CD4-positive, alpha-beta T cell (primary cell): Measurements from ENCODE around the gene RFK. TPM values are rescaled to one million over a fixed set of nuclear protein-coding genes. Genes with fewer than 3 reads are reported as not detected.

Experiments
- ATAC-seq: fragments of 200-7000 bp; cut with Tn5 transposase; one replicate; pipeline ENCODE4 v1.10.0; 2022; ENCODE audit warnings: mild to moderate bottlenecking; ENCODE audit not compliant: poor library complexity
- CTCF ChIA-PET: fragments of 350-600 bp; sonication (Branson Sonifier 250); formaldehyde crosslinking; loops from one replicate; lab custom pipeline; 2021; ENCODE audit warnings: antibody characterized with exemption, inconsistent platforms; lab: Charles Lee
- POLR2A ChIA-PET: fragments of 350-600 bp; sonication (Branson Sonifier 250); formaldehyde crosslinking; loops from one replicate; lab custom pipeline; 2021; ENCODE audit warnings: antibody characterized with exemption, inconsistent platforms; lab: Charles Lee
- DNase-seq, 14 experiments: peaks; one replicate each; pipeline ENCODE4 v3.0.0-alpha.2; 2013 to 2020; ENCODE audit warnings: mixed read lengths in 2 of 14
- H3K27ac ChIP-seq, 2 donors: one replicate each; pipeline versions ENCODE4 v1.5.1 to v1.7.0; 2013; ENCODE audit warnings: low read length in 2 of 2, low read depth in 1 of 2, mild to moderate bottlenecking in 1 of 2
- H3K27me3 ChIP-seq, 2 experiments: 1 replicate in 1 of 2; 2 replicates in 1 of 2; pipeline versions ENCODE4 v1.6.1 to v1.7.0; 2013; ENCODE audit warnings: low read length in 2 of 2, control low read depth in 1 of 2, mild to moderate bottlenecking in 1 of 2, moderate library complexity in 1 of 2; ENCODE audit not compliant: insufficient read depth in 2 of 2, control insufficient read depth in 1 of 2
- H3K36me3 ChIP-seq: one replicate; pipeline ENCODE4 v1.6.1; 2013; ENCODE audit warnings: low read length, control low read depth; ENCODE audit not compliant: insufficient read depth
- H3K4me1 ChIP-seq: one replicate; pipeline ENCODE4 v1.6.1; 2013; ENCODE audit warnings: low read length, control low read depth; ENCODE audit not compliant: insufficient read depth
- H3K4me3 ChIP-seq: one replicate; pipeline ENCODE4 v1.5.1; 2013; ENCODE audit warnings: mild to moderate bottlenecking, low read length, moderate library complexity
- H3K9me3 ChIP-seq, 2 experiments: 1 replicate in 1 of 2; 2 replicates in 1 of 2; pipeline versions ENCODE4 v1.6.1 to v1.7.0; 2013; ENCODE audit warnings: low read length in 2 of 2, mild to moderate bottlenecking in 2 of 2, control low read depth in 1 of 2, moderate library complexity in 1 of 2; ENCODE audit not compliant: control insufficient read depth in 1 of 2, insufficient read depth in 1 of 2
- H3K27ac Mint-ChIP-seq: one replicate; pipeline ENCODE4 v1.8.0; 2020; ENCODE audit warnings: mixed read lengths
- H3K27me3 Mint-ChIP-seq: one replicate; pipeline ENCODE4 v1.8.0; 2021; ENCODE audit warnings: mixed read lengths
- H3K36me3 Mint-ChIP-seq: one replicate; pipeline ENCODE4 v1.8.0; 2021; ENCODE audit warnings: low read depth, mixed read lengths
- H3K4me1 Mint-ChIP-seq: one replicate; pipeline ENCODE4 v1.8.0; 2021; ENCODE audit warnings: low read depth, mixed read lengths
- H3K4me3 Mint-ChIP-seq: one replicate; pipeline ENCODE4 v1.8.0; 2020; ENCODE audit warnings: mild to moderate bottlenecking, mixed read lengths
- H3K9me3 Mint-ChIP-seq: one replicate; pipeline ENCODE4 v1.8.0; 2020; ENCODE audit warnings: mixed read lengths
- intact Hi-C, 2 experiments: fragments of 100-400 bp; cut with DNase I in 1 of 2; cut with micrococcal nuclease in 1 of 2; formaldehyde crosslinking; loops; one replicate each; pipeline versions ENCODE4 v1.15.1 to v1.9.0; 2023 to 2025; cut with DNase I, micrococcal nuclease
- total RNA-seq, 174 experiments: library from RNA in 2 of 174; stranded (reverse) in 2 of 174; gene quantifications; one replicate each; pipeline ENCODE4 v1.2.3 and lab custom pipeline; 2021 to 2026
- TF ChIP-seq, protein P1 (sequence below): fragments of 200-600 bp; IDR thresholded peaks from one replicate; pipeline ENCODE4 v1.8.0; 2022; ENCODE audit warnings: antibody characterized with exemption, mild to moderate bottlenecking

The RFK gene
- total RNA-seq, 2 experiments from 2014 or later, result 7.4 to 8.4 TPM

DNA sequence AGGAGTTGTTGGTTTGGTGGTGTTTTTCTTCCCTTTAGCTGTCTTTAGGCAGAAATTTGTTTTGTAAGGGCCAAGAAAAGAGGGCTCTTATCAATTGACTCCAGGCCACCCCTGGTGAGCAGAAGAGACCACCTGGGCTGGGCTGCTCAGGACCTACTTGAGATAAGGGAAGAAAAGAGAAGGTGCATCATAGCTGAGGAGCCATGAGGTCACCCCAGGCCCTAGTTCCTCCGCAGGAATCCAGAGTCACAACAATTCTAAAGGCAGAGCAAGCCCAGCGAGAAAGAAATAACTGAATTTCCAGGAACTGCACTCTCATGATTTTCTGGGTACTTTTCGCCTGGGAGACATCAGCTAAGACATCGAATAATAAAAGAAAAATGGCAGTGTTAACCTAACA lies 34.9 kb downstream of the RFK start:
- TF ChIP-seq, protein P1, sequence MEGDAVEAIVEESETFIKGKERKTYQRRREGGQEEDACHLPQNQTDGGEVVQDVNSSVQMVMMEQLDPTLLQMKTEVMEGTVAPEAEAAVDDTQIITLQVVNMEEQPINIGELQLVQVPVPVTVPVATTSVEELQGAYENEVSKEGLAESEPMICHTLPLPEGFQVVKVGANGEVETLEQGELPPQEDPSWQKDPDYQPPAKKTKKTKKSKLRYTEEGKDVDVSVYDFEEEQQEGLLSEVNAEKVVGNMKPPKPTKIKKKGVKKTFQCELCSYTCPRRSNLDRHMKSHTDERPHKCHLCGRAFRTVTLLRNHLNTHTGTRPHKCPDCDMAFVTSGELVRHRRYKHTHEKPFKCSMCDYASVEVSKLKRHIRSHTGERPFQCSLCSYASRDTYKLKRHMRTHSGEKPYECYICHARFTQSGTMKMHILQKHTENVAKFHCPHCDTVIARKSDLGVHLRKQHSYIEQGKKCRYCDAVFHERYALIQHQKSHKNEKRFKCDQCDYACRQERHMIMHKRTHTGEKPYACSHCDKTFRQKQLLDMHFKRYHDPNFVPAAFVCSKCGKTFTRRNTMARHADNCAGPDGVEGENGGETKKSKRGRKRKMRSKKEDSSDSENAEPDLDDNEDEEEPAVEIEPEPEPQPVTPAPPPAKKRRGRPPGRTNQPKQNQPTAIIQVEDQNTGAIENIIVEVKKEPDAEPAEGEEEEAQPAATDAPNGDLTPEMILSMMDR, result no peak
- Histone ChIP-seq H3K27ac (no peak overlapping the region), H3K9me3 (no peaks in the 10 kb centered on the region), H3K36me3 (no peaks in the 10 kb centered on the region), H3K4me3 (no peak overlapping the region), H3K27me3 (no peaks in the 10 kb centered on the region), H3K4me1 (no peaks in the 10 kb centered on the region)
- Mint-ChIP-seq H3K36me3 (no peaks in the 10 kb centered on the region), H3K4me3 (no peak overlapping the region), H3K27me3 (no peaks in the 10 kb centered on the region), H3K9me3 (no peaks in the 10 kb centered on the region), H3K27ac (no peak overlapping the region), H3K4me1 (no peaks in the 10 kb centered on the region)
- POLR2A ChIA-PET, result interaction anchor here (0.6 kb wide), 1 partner anchor 8 kb away, joined by 4 read pairs; no protein-coding TSS in a partner anchor
- CTCF ChIA-PET, result interaction anchor here (0.6 kb wide), 1 partner anchor 301 kb away, joined by 3 read pairs; no protein-coding TSS in a partner anchor
- intact Hi-C loops, result no loop called here
- ATAC-seq, result no peak
- no peak for DNase-seq

GRCh38 chr9:76358628-76359280 lies 35.5 kb downstream of the RFK start:
- no peak for ATAC-seq
- Mint-ChIP-seq H3K27me3 (no peaks in the 10 kb centered on the region), H3K4me3 (no peak overlapping the region), H3K36me3 (no peaks in the 10 kb centered on the region), H3K4me1 (no peaks in the 10 kb centered on the region), H3K27ac (no peak overlapping the region), H3K9me3 (no peaks in the 10 kb centered on the region)
- H3K36me3 ChIP-seq, result no peaks in the 10 kb centered on the region
- intact Hi-C loops, result no loop called here
- POLR2A ChIA-PET, result no interaction called here
- no peaks in the 10 kb centered on the region for H3K27me3 ChIP-seq
- TF ChIP-seq, protein P1, result no peak
- H3K9me3 ChIP-seq, result no peaks in the 10 kb centered on the region
- H3K4me3 ChIP-seq, result no peak overlapping the region
- no peak overlapping the region for H3K27ac ChIP-seq
- DNase-seq, result peak in 1 of 14 experiments; percentile 13
- H3K4me1 ChIP-seq, result no peaks in the 10 kb centered on the region
- CTCF ChIA-PET, result no interaction called here

- TF ChIP-seq, protein P1, result no peak
- DNase-seq, result no peak
These were observed 36.7 kb downstream of the RFK start for GRCh38 chr9:76357555-76357954.

More at GRCh38 chr9:76357555-76357954, 36.7 kb downstream of the RFK start:
- no peaks in the 10 kb centered on the region for H3K9me3 Mint-ChIP-seq
- H3K27me3 Mint-ChIP-seq, result no peaks in the 10 kb centered on the region
- Histone ChIP-seq H3K27me3 (no peaks in the 10 kb centered on the region), H3K36me3 (no peaks in the 10 kb centered on the region), H3K4me3 (no peak overlapping the region), H3K4me1 (no peaks in the 10 kb centered on the region), H3K27ac (no peak overlapping the region), H3K9me3 (no peaks in the 10 kb centered on the region)
- POLR2A ChIA-PET, result no interaction called here
- H3K4me1 Mint-ChIP-seq, result no peaks in the 10 kb centered on the region
- intact Hi-C loops, result no loop called here
- H3K4me3 Mint-ChIP-seq, result no peak overlapping the region
- H3K36me3 Mint-ChIP-seq, result no peaks in the 10 kb centered on the region
- no peak for ATAC-seq
- no peak overlapping the region for H3K27ac Mint-ChIP-seq
- CTCF ChIA-PET, result interaction anchor here (1.2 kb wide), 1 partner anchor 9 kb away, joined by 3 read pairs; no protein-coding TSS in a partner anchor
